ENCODE measurements around the gene SMYD4.
"Not testable (repeated sequence)": the region's sequence is repeated elsewhere in the genome, so short reads cannot be mapped to it uniquely, and the experiment has no call there.

Gene SMYD4

DNA sequence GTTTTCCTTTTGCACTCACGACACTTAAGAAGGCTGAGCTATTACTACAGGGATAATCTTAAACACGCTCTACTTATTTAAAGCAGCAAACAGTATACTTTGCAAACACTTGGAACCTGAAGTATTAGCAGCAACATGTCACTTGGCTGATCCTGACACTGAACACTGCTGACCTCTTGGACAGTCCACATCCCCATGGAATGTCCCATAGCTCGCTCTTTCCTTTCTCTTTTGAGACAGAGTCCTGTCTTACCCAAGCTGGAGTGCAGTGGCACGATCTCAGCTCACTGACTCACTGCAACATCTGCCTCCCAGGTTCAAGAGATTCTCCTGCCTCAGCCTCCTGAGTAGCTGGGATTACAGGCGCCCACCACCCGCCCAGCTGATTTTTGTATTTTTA, 26.4 kb downstream of the SMYD4 start:
- ATAC-seq (replicated peaks) (no peak), DNase-seq (no peak)
- H3K4me3 Mint-ChIP-seq = no peak overlapping the region
- H3K27me3 Mint-ChIP-seq = no peaks in the 10 kb centered on the region
- no peaks in the 10 kb centered on the region for H3K4me1 Mint-ChIP-seq
- H3K27ac Mint-ChIP-seq = no peak overlapping the region
- peaks cover 24 to 33% of the 10 kb centered on the region in 2 donors for H3K36me3 Mint-ChIP-seq
- no peaks in the 10 kb centered on the region for H3K9me3 Mint-ChIP-seq

DNA sequence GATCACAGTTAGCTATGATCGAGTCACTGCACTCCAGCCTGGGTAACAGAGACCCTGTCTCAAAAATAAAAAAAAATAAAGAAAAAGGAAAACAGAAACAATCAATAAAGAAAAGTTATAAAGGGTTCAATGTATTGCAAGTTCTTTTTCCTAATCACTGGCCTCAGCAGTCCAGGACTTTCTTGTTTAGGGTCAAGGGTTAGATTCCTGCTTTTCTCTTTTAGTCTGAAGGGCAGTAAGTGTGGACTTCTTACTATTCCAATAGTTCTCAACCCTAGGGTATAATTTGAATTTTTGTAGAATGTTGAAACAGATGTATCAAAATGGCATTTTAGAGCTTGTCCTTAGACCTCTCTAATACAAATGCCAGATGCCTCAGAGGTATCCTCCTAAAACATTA, 27.3 kb downstream of the SMYD4 start:
- Mint-ChIP-seq H3K4me1 (peaks cover 0 to under 1% of the 10 kb centered on the region in 2 donors), H3K36me3 (peaks cover 25 to 31% of the 10 kb centered on the region in 2 donors), H3K27ac (peak overlapping the region; percentile 42), H3K9me3 (no peaks in the 10 kb centered on the region), H3K27me3 (no peaks in the 10 kb centered on the region), H3K4me3 (no peak overlapping the region)
- ATAC-seq (replicated peaks) (no peak), DNase-seq (no peak)

DNA sequence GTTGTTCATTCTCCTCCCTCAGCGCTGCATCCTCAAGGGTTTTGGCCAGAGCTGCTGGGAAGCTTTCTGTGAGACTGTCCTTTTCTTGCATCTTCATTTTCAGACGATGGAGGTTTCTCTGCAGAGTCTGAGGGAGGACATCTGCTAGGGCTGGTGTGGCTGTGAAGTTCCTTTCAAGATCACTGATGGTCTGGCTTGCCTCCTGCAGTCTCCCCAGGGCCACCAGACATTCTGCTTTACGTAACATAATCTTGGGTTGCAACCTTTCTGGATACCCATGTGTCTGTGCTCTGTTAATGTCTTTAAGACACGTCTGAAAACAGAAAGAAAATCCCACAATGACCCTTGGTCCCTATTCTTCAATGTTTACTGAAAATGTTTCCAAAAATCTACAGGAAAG, 29.0 kb downstream of the SMYD4 start:
- Mint-ChIP-seq H3K9me3 (no peaks in the 10 kb centered on the region), H3K36me3 (peaks cover 25 to 34% of the 10 kb centered on the region in 2 donors), H3K27ac (no peak overlapping the region), H3K4me3 (no peak overlapping the region), H3K27me3 (no peaks in the 10 kb centered on the region), H3K4me1 (peaks cover 7% of the 10 kb centered on the region in 2 donors)
- DNase-seq = no peak
- ATAC-seq (replicated peaks) = no peak

DNA sequence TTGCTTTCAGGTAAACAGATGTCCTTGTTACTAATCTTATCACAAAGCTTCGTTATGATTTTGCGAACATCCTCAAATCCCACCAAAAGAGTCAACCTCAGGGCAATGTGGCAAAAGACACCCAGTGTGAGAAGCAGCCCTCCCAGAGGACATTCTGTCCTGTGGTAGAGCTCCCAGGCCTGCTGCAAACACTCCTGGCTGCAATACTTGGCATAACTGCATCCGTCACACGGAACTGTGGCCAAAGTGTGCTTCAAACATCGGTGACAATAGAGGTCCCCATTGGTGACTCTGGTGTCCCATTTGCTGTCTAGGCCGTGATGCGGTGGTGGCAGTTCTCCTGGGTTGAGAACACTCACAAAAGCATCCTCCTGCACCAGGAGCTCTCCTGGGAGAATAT, 29.5 kb downstream of the SMYD4 start:
- H3K27me3 Mint-ChIP-seq = no peaks in the 10 kb centered on the region
- peaks cover 7% of the 10 kb centered on the region in 2 donors for H3K4me1 Mint-ChIP-seq
- ATAC-seq (replicated peaks) (no peak), DNase-seq (no peak)
- H3K27ac Mint-ChIP-seq = no peak overlapping the region
- H3K36me3 Mint-ChIP-seq = peaks cover 25 to 35% of the 10 kb centered on the region in 2 donors
- H3K4me3 Mint-ChIP-seq = no peak overlapping the region
- H3K9me3 Mint-ChIP-seq = no peaks in the 10 kb centered on the region

DNA sequence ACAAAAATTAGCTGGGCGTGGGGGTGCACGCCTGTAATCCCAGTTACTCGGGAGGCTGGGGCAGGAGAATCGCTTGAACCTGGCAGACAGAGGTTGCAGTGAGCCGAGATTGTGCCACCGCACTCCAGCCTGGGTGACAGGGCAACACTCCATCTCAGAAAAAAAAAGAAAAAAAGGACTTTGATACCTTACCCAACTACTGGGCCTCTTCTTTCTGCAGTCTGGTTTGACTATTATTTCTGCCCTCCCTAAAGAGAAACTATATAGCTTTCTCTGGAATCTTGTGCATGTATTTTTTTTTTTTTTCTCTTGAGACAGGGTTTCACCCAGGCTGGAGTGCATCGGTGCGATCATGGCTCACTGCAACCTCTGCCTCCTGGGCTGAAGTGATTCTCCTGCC, 31.9 kb downstream of the SMYD4 start:
- H3K36me3 Mint-ChIP-seq = peaks cover 12 to 20% of the 10 kb centered on the region in 2 donors
- not testable (repeated sequence) for H3K4me1 Mint-ChIP-seq; H3K27ac Mint-ChIP-seq; H3K27me3 Mint-ChIP-seq; DNase-seq; H3K4me3 Mint-ChIP-seq; ATAC-seq (replicated peaks); H3K9me3 Mint-ChIP-seq

DNA sequence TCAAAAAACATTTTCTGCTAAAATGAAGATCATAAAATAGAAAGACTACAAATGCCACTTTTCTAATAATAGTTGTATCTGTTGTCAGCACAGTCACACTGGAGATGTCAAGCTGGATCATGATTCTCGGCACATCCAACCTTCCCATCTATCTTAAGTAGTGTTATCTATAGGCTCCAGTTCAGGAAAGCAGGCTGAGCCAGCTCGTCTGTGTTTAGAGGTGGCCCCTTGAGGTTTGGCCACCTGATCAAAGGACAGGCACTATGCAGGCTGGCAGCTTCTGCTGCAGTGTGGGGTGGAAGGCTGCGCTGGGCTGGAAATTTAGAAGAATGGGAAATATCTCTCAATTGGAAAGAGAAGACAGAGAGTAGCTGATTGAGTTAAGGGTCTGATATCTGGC, 32.4 kb downstream of the SMYD4 start:
- H3K27ac Mint-ChIP-seq = peak overlapping the region; percentile 75
- H3K9me3 Mint-ChIP-seq = no peaks in the 10 kb centered on the region
- no peak overlapping the region for H3K4me3 Mint-ChIP-seq
- ATAC-seq (replicated peaks) (no peak), DNase-seq (no peak)
- peaks cover 7% of the 10 kb centered on the region in 2 donors for H3K4me1 Mint-ChIP-seq
- no peaks in the 10 kb centered on the region for H3K27me3 Mint-ChIP-seq
- H3K36me3 Mint-ChIP-seq = peaks cover 10 to 20% of the 10 kb centered on the region in 2 donors

DNA sequence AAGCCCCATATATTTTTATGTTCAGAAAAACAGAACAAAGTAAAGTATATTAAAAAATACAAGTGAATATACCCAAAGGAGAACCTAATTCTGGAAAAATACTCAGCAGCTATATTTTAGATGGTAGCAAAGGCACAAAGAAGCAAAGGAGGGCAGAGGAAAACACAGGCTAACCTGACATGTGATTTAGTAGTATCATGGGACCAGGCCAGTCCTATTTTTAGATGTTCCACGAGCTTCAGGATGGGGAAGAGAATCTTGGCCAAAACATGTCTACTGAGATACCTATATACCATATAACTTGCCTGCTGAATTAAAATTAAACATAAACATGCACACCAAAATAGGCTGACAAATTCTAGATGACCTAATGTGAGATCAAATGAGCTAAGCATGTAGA, 32.9 kb downstream of the SMYD4 start:
- ATAC-seq (replicated peaks) = no peak
- peak overlapping the region; percentile 75 for H3K27ac Mint-ChIP-seq
- H3K36me3 Mint-ChIP-seq = peaks cover 10 to 20% of the 10 kb centered on the region in 2 donors
- H3K27me3 Mint-ChIP-seq = no peaks in the 10 kb centered on the region
- DNase-seq = no peak
- peaks cover 7% of the 10 kb centered on the region in 2 donors for H3K4me1 Mint-ChIP-seq
- H3K4me3 Mint-ChIP-seq = no peak overlapping the region
- H3K9me3 Mint-ChIP-seq = no peaks in the 10 kb centered on the region

DNA sequence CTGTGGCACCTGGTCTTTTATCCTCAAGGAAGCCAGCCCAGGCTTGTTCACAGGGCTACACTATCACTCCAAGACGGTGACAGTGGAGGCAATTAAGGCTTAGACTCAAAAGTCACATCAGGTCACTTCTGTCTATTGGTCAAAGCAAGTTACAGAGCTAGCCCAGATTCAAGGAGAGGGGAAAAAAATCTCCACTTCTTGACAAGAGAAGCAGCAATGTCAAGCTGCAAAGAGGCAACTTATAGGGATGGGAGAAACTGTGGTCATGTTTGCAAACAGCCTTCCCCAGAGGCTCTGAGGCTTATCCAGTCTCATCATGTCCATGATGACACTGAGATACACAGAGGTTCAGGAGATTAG, 36.3 kb downstream of the SMYD4 start:
- peaks cover 5 to 13% of the 10 kb centered on the region in 2 donors for H3K36me3 Mint-ChIP-seq
- peak overlapping the region; percentile 20 for H3K27ac Mint-ChIP-seq
- H3K27me3 Mint-ChIP-seq = no peaks in the 10 kb centered on the region
- ATAC-seq (replicated peaks) (no peak), DNase-seq (no peak)
- H3K9me3 Mint-ChIP-seq = no peaks in the 10 kb centered on the region
- no peak overlapping the region for H3K4me3 Mint-ChIP-seq
- H3K4me1 Mint-ChIP-seq = peaks cover 7% of the 10 kb centered on the region in 2 donors

DNA sequence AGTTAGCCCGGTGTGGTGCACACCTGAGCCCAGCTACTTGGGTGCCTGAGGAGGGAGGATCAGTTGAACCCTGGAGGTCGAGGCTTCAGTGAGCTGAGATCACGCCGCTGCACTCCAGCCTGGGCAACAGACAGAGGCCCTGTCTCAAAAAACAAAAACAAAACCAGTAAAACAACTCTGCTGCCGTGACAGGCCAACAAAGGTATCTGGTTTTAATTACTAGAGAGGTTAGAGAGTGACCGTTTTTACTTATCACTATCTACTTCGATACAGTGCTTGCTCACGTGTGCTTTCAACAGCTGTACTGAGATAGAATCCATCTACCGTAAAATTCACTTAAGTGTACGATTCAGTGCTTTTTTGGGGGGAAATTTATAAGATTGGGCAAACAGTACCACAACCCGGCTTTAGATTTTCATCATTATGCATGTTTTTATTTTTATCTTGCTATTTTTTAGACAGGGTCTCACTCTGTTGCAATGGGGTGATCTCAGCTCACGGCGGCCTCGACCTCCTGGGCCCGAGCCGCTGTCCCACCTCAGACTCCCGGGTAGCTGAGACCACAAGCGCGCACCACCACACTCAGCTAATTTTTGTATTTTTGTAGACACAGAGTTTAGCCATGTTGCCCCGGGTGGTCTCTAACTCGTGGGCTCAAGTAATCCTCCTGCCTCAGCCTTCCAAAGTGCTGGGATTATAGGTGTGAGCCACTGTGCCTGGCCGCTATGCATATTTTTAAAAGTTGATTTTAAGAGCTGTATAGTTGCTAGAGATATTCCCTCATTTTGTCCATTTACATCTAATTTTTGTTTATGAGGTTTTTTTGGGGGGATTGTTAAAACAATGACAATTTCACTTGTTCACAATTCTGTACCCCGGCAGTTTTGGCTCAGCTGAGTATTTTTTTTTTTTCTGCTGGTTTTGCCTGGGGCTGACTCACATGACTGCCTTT, 36.9 kb downstream of the SMYD4 start:
- peaks cover 7% of the 10 kb centered on the region in 2 donors for H3K4me1 Mint-ChIP-seq

DNA sequence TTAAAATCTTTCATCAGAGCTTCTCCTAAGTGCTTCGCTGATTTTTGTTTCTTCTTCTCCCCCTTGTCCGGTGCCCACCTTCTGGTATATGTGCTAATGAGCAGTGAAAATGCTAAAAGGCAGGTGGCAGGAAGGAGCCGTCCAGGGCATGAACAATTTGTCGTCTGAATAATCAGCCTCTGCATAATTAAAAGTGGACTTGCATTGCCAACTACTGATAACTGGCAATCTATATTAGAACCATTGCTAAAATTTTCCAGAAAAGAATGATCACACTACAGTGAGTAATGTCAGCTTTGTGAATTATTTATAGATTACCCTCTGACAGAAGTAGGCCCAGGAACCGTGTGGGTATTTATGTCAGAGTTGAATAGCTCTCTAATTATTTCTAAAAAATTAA, 39.8 kb downstream of the SMYD4 start:
- Mint-ChIP-seq H3K27me3 (no peaks in the 10 kb centered on the region), H3K9me3 (no peaks in the 10 kb centered on the region), H3K27ac (peak overlapping the region; percentile 51), H3K36me3 (peaks cover 8 to 12% of the 10 kb centered on the region in 2 donors), H3K4me1 (no peaks in the 10 kb centered on the region), H3K4me3 (no peak overlapping the region)
- ATAC-seq (replicated peaks) (peak; percentile 65 to 87), DNase-seq (no peak)

More for the DNA sequence above, 36.9 kb downstream of the SMYD4 start:
- no peaks in the 10 kb centered on the region for H3K27me3 Mint-ChIP-seq
- DNase-seq (no peak), ATAC-seq (replicated peaks) (no peak)
- H3K36me3 Mint-ChIP-seq = peaks cover 4 to 13% of the 10 kb centered on the region in 2 donors
- no peak overlapping the region for H3K4me3 Mint-ChIP-seq
- no peaks in the 10 kb centered on the region for H3K9me3 Mint-ChIP-seq
- H3K27ac Mint-ChIP-seq = peak overlapping the region; percentile 20

DNA sequence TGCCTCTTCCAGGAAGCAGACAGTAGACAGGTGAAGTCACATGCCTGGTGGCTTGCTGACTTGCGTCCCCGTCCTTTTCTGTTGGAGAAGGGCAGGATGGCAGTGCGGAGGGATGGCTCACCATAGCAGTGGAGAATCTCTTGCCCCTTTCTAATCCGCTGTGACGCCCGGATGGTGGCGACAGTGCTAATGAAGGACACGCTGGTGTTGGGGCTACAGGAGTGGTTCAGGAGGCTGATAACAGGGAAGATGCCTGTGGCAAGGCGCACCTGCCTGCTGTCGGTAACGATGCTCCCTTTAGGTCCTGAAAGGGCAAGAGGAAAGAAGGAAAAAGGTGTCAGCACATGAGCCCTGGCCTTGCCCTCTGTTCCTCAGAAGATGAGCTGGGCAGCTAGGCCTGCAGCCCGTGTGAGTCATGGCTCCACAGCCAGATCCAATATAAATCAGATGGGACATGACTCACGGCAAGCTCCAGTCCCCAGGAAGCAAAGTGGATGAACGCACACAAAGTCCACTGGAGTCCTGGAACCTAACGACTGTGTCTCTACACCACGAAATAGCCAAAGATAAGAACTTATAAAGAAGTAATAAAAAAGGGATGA, 42.3 kb downstream of the SMYD4 start:
- no peak for ATAC-seq (replicated peaks)
- H3K4me3 Mint-ChIP-seq = no peak overlapping the region

DNA sequence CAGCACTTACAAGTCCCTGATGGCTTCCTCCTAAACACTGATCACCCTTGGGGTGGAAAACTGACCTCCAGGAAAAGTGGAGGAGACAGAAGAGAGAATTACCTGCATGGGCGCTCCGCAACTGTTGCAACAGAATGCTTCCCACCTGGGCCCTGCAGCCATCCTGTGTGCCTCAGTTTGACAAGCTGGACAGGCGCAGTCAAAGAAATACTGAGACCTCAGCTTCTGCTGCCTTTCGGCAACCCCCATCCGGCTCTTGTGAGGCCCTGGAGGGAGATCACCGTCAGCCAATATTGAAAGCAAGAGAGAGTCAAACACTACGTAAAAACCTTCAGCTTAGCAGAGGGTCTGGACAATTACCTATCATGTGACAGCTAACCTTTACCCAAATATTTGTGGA, 43.0 kb downstream of the SMYD4 start:
- Mint-ChIP-seq H3K4me1 (peaks cover 22 to 27% of the 10 kb centered on the region in 2 donors), H3K9me3 (no peaks in the 10 kb centered on the region), H3K36me3 (peaks cover 16 to 35% of the 10 kb centered on the region in 2 donors), H3K4me3 (no peak overlapping the region), H3K27ac (no peak overlapping the region), H3K27me3 (no peaks in the 10 kb centered on the region)
- DNase-seq = no peak
- no peak for ATAC-seq (replicated peaks)

More for the DNA sequence above, 42.3 kb downstream of the SMYD4 start:
- H3K9me3 Mint-ChIP-seq = no peaks in the 10 kb centered on the region
- DNase-seq = no peak
- no peaks in the 10 kb centered on the region for H3K27me3 Mint-ChIP-seq
- H3K4me1 Mint-ChIP-seq = peaks cover 18 to 20% of the 10 kb centered on the region in 2 donors
- no peak overlapping the region for H3K27ac Mint-ChIP-seq
- H3K36me3 Mint-ChIP-seq = peaks cover 9 to 29% of the 10 kb centered on the region in 2 donors

DNA sequence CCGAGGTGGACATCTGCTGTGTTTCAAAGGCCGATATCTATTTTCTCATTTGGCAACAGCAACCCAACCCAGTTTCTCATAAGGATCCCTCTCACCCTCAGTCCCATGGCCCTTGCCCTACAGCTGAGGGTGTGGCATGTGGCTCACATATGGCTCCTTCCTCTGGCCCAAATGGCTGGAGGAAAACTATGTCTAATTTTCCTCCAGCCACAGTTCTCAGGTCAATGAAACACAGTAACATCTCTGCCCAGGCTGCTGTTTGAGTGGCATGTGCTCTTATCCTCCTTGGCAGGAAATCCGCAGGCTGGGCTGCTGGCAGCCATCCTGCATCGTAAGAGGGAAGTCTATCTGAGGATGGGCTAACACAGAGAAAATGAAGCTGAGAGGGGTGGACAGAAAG, 43.8 kb downstream of the SMYD4 start:
- Mint-ChIP-seq H3K27me3 (no peaks in the 10 kb centered on the region), H3K9me3 (no peaks in the 10 kb centered on the region), H3K27ac (peak overlapping the region; percentile 60), H3K4me3 (no peak overlapping the region), H3K36me3 (peaks cover 16 to 35% of the 10 kb centered on the region in 2 donors), H3K4me1 (peaks cover 22 to 27% of the 10 kb centered on the region in 2 donors)
- DNase-seq (no peak), ATAC-seq (replicated peaks) (no peak)

DNA sequence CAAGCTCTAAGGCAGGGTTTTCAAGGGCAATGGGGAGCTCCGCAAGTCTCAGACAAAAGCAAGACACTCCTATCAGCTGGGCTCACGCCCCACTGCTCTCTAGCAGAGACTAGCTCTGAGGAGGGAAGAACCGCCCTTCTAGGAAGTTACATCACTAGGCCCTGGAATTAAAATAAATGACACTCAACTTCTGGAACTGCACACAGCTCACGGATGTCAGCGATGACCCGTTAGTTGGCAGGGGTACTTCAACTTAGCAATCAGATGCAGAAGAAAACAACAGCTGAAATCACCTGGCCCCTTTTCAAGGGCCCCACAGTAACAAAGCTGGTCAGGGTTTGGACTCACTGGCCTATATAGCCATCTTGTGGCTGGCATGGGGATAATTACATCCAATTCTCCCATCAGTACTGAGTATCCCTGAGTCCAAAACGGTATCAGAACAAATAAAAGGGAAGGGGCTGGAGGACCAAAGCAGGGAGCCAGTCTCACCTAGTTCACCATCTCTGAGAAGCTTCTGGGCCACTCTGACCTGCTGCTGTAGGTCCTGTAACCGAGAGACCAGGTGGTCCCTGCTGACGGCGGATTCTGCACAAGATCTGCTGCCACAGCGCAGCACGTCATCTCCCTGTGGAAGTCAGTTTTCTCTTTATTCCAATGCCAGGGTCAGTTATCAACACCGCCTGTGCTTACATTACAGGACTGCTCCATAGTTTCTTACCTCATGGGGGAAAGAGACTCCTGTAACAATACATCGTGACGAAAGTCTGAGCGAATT, 45.7 kb downstream of the SMYD4 start:
- ATAC-seq (replicated peaks) = peak; percentile 91 to 94
- Mint-ChIP-seq H3K4me3 (peak overlapping the region; percentile 37 to 66), H3K9me3 (no peaks in the 10 kb centered on the region), H3K4me1 (peaks cover 22 to 27% of the 10 kb centered on the region in 2 donors), H3K36me3 (peaks cover 19 to 35% of the 10 kb centered on the region in 2 donors), H3K27me3 (no peaks in the 10 kb centered on the region), H3K27ac (peak overlapping the region; percentile 90)
- DNase-seq = peak; percentile 40
